Measurements from ENCODE around the gene OR8A1.

The OR8A1 gene

DNA sequence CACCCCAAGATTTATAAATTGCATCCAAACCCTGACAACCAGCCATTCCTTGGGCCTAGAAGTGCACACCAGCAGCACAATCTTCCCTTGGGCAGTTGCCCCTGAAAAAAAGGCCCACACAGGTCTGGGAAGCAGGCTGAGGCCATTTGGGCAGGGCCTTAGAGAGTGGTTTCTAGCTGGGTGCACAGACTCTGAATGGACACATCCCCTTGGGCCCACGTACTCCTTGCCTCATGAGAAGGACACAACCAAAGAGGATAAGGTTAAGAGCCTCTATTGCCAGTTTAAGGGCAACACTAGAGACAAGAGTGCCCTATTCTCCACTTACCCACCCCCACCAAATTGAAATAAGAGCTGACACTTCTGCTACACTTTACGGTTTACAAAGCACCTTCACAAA is 40.5 kb downstream of the OR8A1 start:
- H3K9me3 Mint-ChIP-seq: no peaks in the 10 kb centered on the region

GRCh38 chr11:124611064-124611463 is 41.3 kb downstream of the OR8A1 start, which contains the start of gene PANX3:
TSS of gene PANX3 (plus strand) at chr11:124611428. CDS start at chr11:124611557, 129 bp downstream.
- no peaks in the 10 kb centered on the region for H3K36me3 Mint-ChIP-seq (ENCODE audit: low read depth)
- H3K4me1 Mint-ChIP-seq (ENCODE audit: low read depth): peaks cover 6% of the 10 kb centered on the region
- H3K9me3 Mint-ChIP-seq: no peaks in the 10 kb centered on the region
- no peak within 1 kb of the TSS for H3K27ac Mint-ChIP-seq
- H3K4me3 Mint-ChIP-seq: no peak within 1 kb of the TSS
- peaks cover 8% of the 10 kb centered on the region for H3K27me3 Mint-ChIP-seq (ENCODE audit: low read depth)

More for the DNA sequence above, 40.5 kb downstream of the OR8A1 start:
- Mint-ChIP-seq H3K27ac (no peak overlapping the region), H3K36me3 (ENCODE audit: low read depth) (no peaks in the 10 kb centered on the region), H3K27me3 (ENCODE audit: low read depth) (peaks cover 5% of the 10 kb centered on the region), H3K4me3 (no peak overlapping the region), H3K4me1 (ENCODE audit: low read depth) (peaks cover 6% of the 10 kb centered on the region)

DNA sequence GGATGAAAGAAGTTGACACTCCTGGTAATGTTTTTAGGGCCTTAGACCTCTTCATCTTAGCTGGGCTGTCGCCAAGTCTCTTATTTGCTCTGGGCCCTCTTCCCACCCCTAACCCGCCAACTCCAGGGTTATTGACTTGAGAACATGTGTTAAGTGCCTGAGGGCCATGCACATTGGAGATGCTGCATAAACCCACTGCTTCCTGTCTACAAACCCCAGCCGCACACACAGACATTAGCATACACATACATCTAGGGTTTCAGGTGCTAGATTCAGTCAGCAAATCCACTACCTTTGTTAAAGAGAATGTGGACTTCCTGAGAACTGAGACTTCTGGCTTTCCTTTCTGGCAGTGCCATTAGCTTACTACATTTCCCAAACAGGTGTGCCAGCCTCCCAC is 42.2 kb downstream of the OR8A1 start:
- Mint-ChIP-seq H3K27ac (no peak overlapping the region), H3K4me3 (no peak overlapping the region), H3K4me1 (ENCODE audit: low read depth) (peaks cover 6% of the 10 kb centered on the region), H3K36me3 (ENCODE audit: low read depth) (no peaks in the 10 kb centered on the region), H3K27me3 (ENCODE audit: low read depth) (peaks cover 8% of the 10 kb centered on the region), H3K9me3 (no peaks in the 10 kb centered on the region)

GRCh38 chr11:124612567-124613246 is 42.9 kb downstream of the OR8A1 start:
- no peak overlapping the region for H3K27ac Mint-ChIP-seq
- peaks cover 12% of the 10 kb centered on the region for H3K27me3 Mint-ChIP-seq (ENCODE audit: low read depth)
- no peaks in the 10 kb centered on the region for H3K36me3 Mint-ChIP-seq (ENCODE audit: low read depth)
- H3K4me3 Mint-ChIP-seq: no peak overlapping the region
- no peaks in the 10 kb centered on the region for H3K9me3 Mint-ChIP-seq
- H3K4me1 Mint-ChIP-seq (ENCODE audit: low read depth): peaks cover 6% of the 10 kb centered on the region

DNA sequence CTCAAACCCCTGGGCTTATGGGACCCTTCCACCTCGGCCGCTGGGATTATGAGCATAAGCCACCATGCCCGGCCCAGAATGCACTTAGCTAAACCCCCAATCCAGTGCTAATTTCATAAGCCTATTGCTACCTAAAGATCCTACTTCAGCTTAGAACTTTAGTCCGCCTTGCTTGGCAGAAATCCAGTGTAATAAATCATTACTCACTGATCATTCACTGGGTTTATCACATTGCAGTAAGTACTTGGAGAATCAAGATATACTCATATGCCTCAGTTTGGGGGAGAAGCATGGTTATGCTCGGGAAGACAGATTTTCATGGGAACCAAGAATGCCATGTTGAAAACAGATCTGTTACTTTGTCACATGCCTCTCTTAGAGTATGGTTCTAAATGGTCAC is 49.1 kb downstream of the OR8A1 start:
- no peak overlapping the region for H3K4me3 Mint-ChIP-seq
- no peaks in the 10 kb centered on the region for H3K9me3 Mint-ChIP-seq
- peaks cover 11% of the 10 kb centered on the region for H3K4me1 Mint-ChIP-seq (ENCODE audit: low read depth)
- peaks cover 22% of the 10 kb centered on the region for H3K27me3 Mint-ChIP-seq (ENCODE audit: low read depth)
- H3K36me3 Mint-ChIP-seq (ENCODE audit: low read depth): peaks cover under 1% of the 10 kb centered on the region
- no peak overlapping the region for H3K27ac Mint-ChIP-seq
